ENCODE measurements around the gene ENOX1.
A peak's percentile ranks its signal among the peaks of the same experiment; 100 is the strongest.
"Not testable (repeated sequence)": the region's sequence is repeated elsewhere in the genome, so short reads cannot be mapped to it uniquely, and the experiment has no call there.

ENOX1 gene

GRCh38 chr13:43786766-43787517 is at the start of gene ENOX1:
Gene ENOX1 (minus strand): TSS chr13:43786972.
- peak; percentile 53 for TF ChIP-seq CTCF (IDR thresholded peaks at IDR 0.05; ENCODE audit: control insufficient read depth, extremely low read depth, insufficient read depth)

GRCh38 chr13:43835701-43836100 is 48.9 kb upstream of the ENOX1 start:
- DNase-seq (ENCODE audit: low read depth), result no peak
- TF ChIP-seq CTCF (IDR thresholded peaks at IDR 0.05; ENCODE audit: control insufficient read depth, extremely low read depth, insufficient read depth), result no peak

More at GRCh38 chr13:43786766-43787517, at the start of gene ENOX1:
- peak within 1 kb of the TSS; percentile 69 for H3K4me3 ChIP-seq (ENCODE audit: low read depth, low read length)
- DNase-seq (ENCODE audit: low read depth), result no peak

GRCh38 chr13:43831088-43831487 is 44.3 kb upstream of the ENOX1 start:
- no peak for TF ChIP-seq CTCF (IDR thresholded peaks at IDR 0.05; ENCODE audit: control insufficient read depth, extremely low read depth, insufficient read depth)
- H3K4me3 ChIP-seq (ENCODE audit: low read depth, low read length), result no peak overlapping the region
- DNase-seq (ENCODE audit: low read depth), result no peak

More at GRCh38 chr13:43835701-43836100, 48.9 kb upstream of the ENOX1 start:
- no peak overlapping the region for H3K4me3 ChIP-seq (ENCODE audit: low read depth, low read length)

- no peak overlapping the region for H3K4me3 ChIP-seq (ENCODE audit: low read depth, low read length)
- DNase-seq (ENCODE audit: low read depth), result no peak
- no peak for TF ChIP-seq CTCF (IDR thresholded peaks at IDR 0.05; ENCODE audit: control insufficient read depth, extremely low read depth, insufficient read depth)
Observed at GRCh38 chr13:43830497-43830881, 43.7 kb upstream of the ENOX1 start.

- H3K4me3 ChIP-seq (ENCODE audit: low read depth, low read length); DNase-seq (ENCODE audit: low read depth): not testable (repeated sequence)
Observed at GRCh38 chr13:43824656-43825055, 37.9 kb upstream of the ENOX1 start.

- DNase-seq (ENCODE audit: low read depth), result no peak
- H3K4me3 ChIP-seq (ENCODE audit: low read depth, low read length), result no peak overlapping the region
- TF ChIP-seq CTCF (IDR thresholded peaks at IDR 0.05; ENCODE audit: control insufficient read depth, extremely low read depth, insufficient read depth), result no peak
Observed at GRCh38 chr13:43822969-43823368, 36.2 kb upstream of the ENOX1 start.

GRCh38 chr13:43816401-43816889 is 29.7 kb upstream of the ENOX1 start:
- peak; percentile 8 for DNase-seq (ENCODE audit: low read depth)

More at GRCh38 chr13:43816401-43816889, 29.7 kb upstream of the ENOX1 start:
- no peak for TF ChIP-seq CTCF (IDR thresholded peaks at IDR 0.05; ENCODE audit: control insufficient read depth, extremely low read depth, insufficient read depth)
- H3K4me3 ChIP-seq (ENCODE audit: low read depth, low read length), result no peak overlapping the region
